Ishikawa (cell line): ENCODE data around the gene PLEKHG7.

Experiments
- CEBPB ChIP-seq: IDR thresholded peaks from 2 replicates; pipeline ENCODE4 v1.6.1; 2012
- EGR1 ChIP-seq: IDR thresholded peaks from 2 replicates; pipeline ENCODE4 v1.6.1; 2012
- EP300 ChIP-seq: IDR thresholded peaks from 2 replicates; pipeline ENCODE4 v1.6.1; 2012; ENCODE audit warnings: borderline replicate concordance
- NFIC ChIP-seq: IDR thresholded peaks from 2 replicates; pipeline ENCODE4 v1.6.1; 2012
- TAF1 ChIP-seq: IDR thresholded peaks from 2 replicates; pipeline ENCODE4 v1.6.1; 2012; ENCODE audit warnings: low read depth, mild to moderate bottlenecking
- TCF12 ChIP-seq: IDR thresholded peaks from 2 replicates; pipeline ENCODE4 v1.6.1; 2012; ENCODE audit warnings: low read depth
- YY1 ChIP-seq: IDR thresholded peaks from 2 replicates; pipeline ENCODE4 v1.6.1; 2012; ENCODE audit warnings: low read depth
- ZBTB7A ChIP-seq: IDR thresholded peaks from 2 replicates; pipeline ENCODE4 v1.6.1; 2012; ENCODE audit warnings: low read depth
- TF ChIP-seq, protein P1 (sequence below): IDR thresholded peaks from 2 replicates; pipeline ENCODE4 v1.6.1; 2012
- TF ChIP-seq, protein P2 (sequence below): IDR thresholded peaks from 2 replicates; pipeline ENCODE4 v1.6.1; 2012; ENCODE audit warnings: low read depth, mild to moderate bottlenecking

DNA sequence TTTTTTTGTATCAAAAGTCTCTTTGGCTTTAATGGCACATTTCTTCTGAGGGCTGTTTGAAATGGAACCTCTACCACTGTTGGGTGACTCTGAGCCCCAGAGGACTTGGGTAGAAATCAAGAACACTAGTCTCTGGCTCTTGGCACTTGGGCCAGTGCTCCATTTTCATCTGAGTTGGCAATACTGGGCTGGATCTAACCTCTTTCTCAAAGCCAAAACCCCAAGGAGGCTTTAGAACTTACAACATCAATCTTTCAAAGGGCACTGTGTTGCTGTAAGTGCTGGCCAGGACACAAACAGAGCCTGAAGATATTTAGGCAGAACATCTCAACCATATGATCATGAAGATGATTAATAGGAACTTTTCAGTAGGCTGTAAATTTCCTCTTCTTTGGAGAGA, 34.0 kb upstream of the PLEKHG7 start:
- no peak for TF ChIP-seq NFIC
- TF ChIP-seq EP300 = no peak
- no peak for TF ChIP-seq EGR1
- no peak for TF ChIP-seq CEBPB
- TF ChIP-seq, protein P1, sequence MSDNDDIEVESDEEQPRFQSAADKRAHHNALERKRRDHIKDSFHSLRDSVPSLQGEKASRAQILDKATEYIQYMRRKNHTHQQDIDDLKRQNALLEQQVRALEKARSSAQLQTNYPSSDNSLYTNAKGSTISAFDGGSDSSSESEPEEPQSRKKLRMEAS = no peak
- TF ChIP-seq, protein P2, sequence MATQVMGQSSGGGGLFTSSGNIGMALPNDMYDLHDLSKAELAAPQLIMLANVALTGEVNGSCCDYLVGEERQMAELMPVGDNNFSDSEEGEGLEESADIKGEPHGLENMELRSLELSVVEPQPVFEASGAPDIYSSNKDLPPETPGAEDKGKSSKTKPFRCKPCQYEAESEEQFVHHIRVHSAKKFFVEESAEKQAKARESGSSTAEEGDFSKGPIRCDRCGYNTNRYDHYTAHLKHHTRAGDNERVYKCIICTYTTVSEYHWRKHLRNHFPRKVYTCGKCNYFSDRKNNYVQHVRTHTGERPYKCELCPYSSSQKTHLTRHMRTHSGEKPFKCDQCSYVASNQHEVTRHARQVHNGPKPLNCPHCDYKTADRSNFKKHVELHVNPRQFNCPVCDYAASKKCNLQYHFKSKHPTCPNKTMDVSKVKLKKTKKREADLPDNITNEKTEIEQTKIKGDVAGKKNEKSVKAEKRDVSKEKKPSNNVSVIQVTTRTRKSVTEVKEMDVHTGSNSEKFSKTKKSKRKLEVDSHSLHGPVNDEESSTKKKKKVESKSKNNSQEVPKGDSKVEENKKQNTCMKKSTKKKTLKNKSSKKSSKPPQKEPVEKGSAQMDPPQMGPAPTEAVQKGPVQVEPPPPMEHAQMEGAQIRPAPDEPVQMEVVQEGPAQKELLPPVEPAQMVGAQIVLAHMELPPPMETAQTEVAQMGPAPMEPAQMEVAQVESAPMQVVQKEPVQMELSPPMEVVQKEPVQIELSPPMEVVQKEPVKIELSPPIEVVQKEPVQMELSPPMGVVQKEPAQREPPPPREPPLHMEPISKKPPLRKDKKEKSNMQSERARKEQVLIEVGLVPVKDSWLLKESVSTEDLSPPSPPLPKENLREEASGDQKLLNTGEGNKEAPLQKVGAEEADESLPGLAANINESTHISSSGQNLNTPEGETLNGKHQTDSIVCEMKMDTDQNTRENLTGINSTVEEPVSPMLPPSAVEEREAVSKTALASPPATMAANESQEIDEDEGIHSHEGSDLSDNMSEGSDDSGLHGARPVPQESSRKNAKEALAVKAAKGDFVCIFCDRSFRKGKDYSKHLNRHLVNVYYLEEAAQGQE = no peak
- TF ChIP-seq YY1 = no peak
- TF ChIP-seq TCF12 = no peak
- TF ChIP-seq ZBTB7A = no peak
- TF ChIP-seq TAF1 = no peak
